Suppressor macrophage (primary cell): Measurements from ENCODE around the gene USH2A.

Source experiments
- DNase-seq, 4 experiments: peaks; one replicate each; pipeline ENCODE4 v3.0.0-alpha.2; 2020 to 2022

USH2A gene

DNA sequence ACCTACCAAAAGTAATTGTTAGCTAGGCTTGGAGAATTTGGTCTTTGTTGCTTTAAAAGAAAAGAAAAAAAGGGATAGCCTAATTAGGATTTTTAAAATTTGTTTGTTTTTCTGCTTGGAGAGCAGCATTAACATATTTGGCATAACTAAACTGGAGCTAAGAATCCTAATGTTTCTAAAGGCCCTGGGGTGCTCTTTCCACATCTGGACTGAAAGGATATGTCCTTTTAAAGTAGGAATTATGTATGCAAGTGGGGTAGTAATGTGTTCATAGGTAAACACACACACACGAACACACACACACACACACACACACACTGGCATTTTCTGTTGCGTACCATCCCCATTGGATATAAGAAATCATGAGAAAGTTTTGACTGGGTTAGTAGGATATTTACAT, 742.2 kb downstream of the USH2A start:
- no peak for DNase-seq

DNA sequence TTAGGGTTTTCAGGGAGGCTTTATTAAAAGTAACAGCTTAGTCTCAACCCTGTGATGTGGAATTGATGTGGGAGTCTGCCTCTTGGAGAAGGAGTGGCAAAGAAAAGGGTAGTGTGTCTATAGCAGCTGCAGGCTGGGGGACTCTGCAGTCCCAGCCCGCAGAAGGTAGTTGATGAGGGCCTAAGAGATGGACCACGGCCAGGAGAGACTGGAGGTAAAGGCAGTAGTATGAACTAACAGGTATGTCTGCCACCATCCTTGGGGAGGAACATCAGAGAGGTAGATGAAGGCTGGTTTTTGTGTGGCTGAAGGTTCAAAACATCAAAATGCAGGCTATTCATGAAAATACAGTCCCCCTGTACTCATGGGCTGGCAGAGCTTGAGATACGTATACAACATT, 744.0 kb downstream of the USH2A start:
- DNase-seq, result no peak

DNA sequence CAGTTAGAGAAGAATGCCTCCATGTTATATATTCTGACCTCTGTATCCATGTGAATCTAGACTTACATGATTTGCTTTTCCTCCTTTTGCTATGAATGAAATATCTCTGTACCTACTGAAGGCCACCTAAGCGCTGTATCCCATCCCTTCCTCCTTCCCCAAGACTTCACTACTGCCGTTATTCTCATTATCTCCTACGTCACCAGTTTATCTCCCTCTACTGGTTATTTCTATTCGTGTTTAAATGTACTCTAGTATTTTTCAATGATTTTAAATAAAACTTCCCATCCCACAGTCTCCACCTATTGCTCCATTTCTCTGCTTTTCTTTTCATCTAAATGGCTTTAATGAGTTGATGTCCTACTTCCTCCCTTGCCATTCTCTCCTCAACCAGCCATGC, 746.1 kb downstream of the USH2A start:
- no peak for DNase-seq

DNA sequence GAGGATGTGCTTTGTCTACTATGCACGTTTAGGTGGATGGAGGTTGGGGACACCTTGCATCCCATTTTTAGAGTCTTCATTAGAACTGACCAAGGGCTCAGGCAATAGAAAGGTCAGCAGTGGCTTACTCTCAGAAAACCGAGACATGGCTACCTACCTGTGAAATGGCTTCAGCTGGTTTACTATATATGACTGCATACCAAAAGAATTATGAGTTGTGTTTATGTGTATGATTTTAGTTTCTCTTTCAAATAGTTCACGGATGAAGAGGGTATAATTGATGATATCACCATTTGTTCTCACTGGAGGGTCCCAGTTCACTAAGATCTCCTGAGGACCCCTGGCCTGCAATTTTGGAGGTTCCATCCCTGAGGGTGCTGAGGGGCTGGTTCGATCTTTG, 749.3 kb downstream of the USH2A start:
- DNase-seq, result no peak

DNA sequence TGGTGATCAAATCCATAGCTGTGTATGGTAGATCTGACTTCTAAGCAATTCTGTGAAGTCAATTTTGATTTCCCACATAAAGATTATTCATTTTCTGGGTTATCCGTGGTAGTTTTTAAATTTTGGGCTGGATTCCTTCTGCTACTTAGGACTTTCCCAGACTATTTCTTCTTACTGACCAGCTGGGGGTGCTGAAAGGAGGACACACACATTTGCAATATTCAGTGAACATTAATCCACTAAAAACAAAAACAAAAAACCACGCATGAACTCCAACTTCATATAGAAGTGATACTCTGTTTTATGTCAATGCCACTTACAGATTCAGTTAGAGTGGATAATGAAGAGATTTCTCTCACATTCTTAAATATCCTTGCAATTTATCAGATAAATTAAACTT, 750.8 kb downstream of the USH2A start:
- no peak for DNase-seq

DNA sequence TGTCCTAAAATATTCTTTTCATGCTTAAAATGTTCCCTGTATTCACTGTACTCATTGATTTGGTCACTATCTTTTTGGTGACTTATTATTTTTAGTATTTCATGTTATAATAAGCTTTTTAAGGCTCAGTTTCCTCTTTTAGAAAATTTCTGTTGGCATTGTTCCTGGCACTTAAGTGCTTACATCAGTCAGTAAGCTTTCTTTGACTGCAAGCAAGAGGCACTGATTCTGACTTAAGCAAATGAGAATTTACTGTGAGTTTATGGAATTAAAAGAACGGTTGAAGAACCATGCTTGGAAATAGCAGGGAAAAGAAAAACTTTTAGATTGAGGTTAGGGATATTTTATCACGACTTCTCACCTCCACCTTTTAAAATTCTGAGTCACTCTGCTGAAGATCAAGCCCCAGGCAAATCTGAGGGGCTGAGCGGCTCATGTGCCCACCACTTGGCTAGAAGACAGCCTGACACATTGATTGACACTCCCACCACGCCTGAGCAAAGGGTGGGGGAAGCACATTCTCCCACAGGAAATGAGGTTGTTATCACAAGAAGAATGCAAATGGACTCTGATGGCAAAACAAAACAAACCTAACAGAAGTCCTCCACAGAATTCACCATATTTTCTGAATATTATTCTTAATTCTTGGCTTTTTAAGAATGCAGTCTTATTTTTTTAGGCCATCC, 753.3 kb downstream of the USH2A start:
- no peak for DNase-seq

DNA sequence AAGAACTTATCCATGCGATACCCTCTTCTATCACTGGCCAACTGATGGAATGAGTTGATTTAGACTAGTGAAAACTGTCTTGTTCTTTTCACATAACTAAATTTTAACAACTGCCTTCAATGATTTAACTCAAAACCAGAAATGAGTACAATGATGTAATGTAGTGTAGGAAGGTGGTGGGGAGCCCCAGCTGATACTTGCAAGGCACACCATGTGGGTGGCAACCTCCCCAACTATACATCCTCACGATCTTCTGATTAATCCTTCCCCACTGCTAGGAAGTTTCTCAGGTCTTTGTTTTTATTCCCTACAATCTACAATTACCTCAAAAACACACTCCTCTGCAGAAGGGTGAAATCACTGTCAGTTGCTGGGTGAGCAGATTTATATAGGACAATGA, 755.5 kb downstream of the USH2A start:
- DNase-seq, result no peak

DNA sequence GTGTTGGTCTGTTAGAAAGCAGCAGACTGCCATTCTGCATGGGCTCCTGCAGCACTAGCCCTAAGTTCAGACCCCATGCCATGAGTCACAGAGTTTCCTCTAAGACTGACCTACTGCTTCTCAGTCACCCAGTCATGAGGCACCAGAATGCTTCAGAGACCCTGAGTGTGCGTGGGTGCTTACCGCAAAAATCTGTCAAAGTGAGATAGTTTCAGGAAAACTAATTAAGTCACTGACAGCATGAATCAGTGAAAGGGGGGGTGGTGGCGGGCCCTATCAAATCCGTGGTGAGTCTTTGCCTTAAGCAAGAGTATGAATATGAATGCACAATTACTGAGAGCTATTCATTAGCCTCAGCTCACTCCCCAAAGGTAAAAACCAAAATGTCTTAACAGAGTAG, 758.0 kb downstream of the USH2A start:
- DNase-seq, result no peak

DNA sequence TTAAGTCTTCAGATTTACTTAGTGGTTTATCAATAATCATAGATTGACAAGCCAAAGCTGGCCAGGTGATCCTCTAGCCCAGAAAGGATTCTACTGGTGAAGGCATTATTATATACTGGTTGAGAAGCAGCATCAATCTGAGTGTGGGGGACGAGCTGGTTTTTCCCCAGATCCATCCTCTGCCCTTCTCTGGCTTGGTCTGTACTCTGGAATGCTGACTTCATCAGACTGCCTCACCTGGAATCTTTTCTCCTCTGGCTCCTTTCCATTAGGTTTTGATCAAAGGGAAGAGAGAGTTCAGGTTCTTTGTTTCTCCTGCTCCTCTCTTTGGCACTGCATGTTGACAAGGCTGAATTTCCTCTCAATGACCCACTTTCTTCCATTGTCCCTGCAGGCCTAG, 762.2 kb downstream of the USH2A start:
- DNase-seq, result no peak

DNA sequence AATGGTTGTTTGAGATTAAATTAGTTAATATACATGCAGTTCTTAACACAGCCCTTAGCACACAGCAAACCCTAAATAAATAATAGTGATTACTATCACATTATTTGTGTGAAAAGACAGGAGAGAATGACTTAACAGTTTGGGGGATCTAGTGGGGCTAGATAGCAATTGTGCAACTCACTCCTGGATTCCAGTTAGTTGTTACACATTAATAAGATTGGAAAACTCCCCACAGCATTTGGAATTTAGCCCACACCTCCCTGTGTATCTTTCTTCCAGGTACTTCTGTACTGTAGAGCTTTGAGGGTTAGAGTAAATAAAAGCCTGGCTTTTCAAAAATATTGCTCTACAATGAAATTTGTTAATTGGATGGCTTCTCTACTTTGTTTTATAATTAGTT, 763.0 kb downstream of the USH2A start:
- no peak for DNase-seq

DNA sequence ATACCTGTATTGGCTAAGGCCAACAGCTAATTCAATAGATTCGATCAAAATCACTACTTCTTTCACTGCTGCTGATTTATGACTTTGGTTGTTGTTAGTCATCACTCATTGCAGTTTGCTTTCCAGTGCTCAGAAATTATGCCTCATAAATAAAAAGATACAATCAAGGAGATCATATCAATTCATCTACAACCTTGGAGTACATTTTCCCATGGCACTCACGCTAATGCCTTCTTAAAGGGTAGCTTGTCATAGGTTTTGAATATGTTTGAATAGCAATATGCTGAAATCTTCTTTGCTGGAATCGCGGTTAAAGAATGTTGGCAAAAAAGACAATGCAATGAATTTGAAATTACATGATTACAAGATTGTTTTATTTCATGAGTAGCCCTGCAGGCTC, 766.2 kb downstream of the USH2A start:
- DNase-seq, result no peak

DNA sequence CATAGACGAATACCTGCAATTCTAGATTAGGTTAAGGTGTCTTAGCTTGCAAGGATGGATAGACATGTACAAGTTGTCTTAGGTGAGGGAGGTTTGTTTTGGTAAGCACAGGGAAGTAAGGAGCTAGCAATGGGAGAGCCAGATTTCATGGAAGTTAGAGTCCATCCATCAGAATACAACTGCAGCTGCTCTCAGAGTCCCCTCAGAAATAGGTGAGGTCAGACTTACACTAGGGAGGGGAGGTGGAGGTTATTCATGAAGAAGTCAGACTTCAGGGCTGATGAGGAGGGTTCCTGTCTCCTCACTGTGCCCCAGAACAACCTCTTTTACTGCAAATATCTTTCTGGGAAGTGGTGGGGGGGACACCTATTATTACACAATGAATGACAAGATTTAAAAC, 770.9 kb downstream of the USH2A start:
- DNase-seq, result no peak

DNA sequence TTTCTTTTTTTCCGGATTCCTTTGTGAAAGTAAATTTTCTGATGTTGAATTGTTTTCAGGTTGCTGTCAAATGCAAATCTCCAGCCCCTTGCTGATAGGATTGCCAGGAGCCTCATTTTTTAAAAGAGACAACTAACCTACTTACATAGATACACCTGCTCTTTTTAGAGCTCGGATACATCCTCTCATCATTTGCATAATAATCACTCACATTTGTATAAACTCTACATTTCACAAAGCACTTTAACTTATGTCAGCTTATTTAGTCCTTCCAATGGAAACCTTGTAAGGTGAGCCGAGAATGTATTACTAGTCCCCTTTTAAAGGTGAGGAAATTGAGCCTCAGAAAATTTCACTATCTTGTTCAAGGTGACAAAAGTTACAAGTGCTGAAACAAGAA, 771.4 kb downstream of the USH2A start:
- no peak for DNase-seq

DNA sequence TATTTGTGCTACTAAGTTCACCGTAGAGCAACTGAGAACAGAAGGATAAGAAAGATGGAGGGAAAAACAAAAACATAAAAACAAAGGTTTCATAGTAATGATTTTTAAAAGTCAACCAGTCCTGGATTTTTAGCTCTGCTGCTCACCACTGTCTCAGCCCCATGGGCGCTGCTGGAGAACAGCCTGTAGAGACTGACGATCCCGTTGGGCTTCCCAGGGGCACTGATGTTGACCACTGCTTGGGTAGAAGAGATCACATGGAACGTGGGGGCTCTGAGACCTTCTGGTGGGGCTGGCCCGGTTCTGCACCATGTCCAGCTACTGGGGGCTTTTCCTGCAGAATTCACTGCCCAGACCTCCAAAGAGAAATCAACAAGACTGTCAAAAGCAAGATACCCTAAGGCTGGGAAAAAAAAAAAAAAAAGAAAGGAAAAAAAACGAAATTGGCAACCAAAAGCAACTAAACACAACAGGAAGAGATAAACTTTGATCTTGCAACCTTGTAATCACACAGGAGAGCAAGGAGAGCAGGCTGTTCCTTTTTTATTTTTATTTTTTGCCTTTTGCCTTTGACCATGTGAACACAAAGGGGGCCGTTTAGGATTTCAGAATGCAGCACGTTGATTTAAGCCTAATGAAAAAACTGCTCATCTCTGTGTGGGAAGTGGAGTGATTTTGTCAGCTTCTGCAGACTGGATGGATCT, 772.6 kb downstream of the USH2A start:
- DNase-seq, result no peak

DNA sequence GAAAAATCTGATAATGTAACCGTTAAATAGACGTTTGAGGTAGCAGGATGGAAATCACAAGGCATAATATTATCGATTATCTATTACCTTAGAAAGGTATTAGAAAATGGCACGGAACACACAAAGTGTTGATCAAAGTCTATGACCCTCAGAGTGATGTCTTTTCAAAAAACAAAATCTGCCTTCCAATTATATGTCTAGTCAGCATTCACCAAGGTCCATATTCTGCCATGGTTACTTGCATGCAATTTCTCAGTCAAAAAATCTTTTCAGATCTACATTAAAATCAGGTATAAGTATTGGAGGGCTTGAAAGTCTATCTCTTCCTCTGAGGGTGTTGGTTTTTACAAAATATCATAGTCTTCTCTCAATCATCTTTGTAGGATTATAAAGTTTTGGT, 774.3 kb downstream of the USH2A start:
- DNase-seq, result no peak

DNA sequence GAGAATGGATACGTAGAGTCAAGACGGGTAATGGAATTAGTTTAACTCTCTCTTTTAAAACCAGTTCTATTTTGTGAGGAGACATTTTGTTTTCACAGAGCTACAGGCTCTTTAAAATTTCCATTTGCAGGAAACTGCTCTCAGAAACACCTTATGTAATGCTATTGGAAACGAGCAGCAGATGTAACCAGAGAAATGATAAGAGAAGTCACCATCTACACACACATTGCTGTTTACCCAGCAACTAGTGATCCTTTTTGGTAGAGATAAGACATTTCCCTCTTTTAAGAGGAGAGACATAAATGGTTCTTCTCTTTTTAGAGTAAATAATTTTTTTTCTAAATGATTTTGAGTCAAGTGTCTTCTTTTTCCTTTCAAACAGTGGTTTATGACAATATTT, 775.5 kb downstream of the USH2A start:
- no peak for DNase-seq

DNA sequence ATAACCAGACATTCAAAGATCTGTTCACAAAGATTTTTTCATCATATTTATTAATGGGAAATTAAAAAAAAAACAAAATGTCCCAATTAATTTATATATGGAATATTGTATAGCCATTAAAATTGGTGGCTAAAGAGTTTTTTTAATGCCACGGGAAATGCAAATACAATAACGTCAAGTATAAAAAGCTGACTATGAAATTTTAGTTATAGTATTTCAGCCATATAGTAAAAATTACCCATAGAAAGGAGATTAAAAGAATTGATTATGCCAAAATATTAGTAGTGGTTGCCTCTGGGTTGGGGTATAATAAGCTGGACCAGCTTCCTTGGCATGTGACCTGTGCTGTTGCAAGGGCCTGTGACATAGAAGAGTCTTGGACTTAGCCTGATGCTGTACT, 777.4 kb downstream of the USH2A start:
- no peak for DNase-seq

DNA sequence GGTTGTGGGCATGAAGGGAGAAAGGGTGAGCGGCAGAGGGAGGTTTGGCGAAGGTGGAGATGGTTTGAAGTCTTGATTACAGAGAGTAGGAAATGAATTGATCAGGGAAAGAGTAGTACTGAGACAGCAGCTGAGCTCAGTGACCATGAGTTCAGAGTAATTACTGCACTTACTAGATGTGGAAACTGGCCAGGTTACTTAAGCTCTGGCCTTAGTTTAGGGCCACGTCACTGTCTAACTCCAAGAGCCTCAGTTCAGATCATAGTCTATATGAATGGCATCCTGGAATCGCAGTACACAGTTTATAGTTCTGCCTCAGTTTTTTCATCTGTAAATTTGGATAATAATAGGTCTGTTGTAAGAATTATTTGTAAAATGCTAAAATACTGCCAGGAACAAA, 778.1 kb downstream of the USH2A start:
- DNase-seq, result no peak

DNA sequence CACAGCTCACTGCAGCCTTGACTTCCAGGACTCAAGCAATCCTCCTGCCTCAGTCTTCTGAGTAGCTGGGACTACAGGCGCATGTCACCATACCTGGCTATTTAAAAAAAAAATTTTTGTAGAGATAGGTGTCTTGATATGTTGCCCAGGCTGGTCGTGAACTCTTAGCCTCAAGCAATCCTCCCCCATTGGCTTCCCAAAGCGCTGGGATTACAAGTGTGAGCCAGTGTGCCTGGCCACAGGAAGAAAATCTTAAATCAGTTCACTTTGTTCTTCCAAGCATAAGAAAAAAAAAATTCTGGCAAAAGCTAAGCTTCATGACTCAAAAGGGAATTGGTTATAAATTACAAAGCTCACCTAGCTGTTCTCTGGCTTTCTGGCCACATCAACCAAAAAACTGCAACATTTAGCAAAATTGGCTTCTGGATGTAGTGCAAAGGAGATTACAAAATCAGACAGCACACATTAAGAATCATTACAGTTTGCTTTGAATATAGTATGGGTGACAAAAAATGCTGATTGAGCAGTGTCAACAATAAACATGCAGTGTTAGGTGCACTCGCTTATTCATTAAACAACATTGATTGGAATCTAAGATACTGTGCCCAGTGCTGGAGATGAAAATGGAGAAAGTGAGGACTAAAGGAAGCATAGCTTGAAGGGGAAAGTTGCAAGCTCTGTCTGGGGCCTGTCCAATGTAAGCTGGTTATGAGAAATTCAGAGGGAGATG, 779.5 kb downstream of the USH2A start:
- no peak for DNase-seq

DNA sequence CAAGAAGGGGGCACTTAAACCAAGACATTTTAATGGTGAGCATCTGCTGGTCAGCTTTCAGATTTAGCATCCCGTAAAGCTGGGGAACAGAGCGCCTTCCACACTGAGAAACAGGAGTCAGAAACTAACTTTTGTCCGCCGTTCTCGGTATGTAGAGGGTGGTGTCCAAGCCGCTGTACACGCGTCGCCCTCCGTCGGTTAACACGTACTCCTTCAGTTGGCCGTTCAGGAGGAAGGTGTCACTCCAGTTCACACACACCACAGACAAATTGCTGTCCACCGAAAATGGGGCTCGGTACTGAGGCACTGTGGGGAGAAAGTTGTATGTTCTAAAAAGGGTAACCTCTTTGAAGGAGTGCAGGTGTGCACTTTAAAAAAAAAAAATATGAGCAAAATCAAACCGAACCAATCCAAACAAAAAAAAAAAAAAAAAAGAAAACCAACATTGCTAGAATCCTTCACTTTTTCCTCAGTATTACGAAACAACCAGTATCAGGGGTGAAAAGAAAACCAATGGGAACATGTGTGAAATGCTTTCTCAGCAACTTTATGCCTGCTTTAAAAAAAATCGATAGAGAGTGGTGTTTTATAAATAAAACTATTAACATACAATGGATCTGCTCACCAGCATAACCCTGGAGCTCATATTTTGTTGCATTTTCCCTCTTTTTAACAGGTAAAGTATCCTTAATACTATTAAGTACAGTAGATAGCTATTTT, 782.7 kb downstream of the USH2A start:
- no peak for DNase-seq

DNA sequence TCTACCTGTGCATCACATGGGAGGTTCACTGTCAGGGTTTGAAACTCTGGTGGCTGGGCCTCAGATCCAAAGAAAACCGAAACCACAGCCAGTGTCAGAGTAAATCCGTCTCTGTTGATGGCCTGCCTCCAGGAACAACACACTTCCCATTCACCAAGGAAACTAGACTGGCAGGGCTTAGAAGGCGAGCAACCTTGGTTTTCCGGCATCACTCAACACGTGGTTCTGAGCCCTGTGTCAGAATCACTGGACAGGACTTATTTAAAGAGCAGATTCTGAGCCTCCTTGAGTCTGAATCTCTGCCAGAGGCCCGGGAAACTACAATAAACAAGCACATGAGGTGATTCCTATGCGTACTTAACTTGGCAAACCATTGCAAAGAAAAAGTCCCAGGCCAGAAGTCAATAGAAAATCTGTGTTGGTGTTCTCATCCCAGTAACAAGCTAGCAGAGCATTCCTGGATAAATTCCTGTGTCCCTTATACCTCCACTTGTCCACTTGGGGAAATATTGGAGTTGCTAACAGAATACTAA, 786.1 kb downstream of the USH2A start:
- DNase-seq, result no peak

DNA sequence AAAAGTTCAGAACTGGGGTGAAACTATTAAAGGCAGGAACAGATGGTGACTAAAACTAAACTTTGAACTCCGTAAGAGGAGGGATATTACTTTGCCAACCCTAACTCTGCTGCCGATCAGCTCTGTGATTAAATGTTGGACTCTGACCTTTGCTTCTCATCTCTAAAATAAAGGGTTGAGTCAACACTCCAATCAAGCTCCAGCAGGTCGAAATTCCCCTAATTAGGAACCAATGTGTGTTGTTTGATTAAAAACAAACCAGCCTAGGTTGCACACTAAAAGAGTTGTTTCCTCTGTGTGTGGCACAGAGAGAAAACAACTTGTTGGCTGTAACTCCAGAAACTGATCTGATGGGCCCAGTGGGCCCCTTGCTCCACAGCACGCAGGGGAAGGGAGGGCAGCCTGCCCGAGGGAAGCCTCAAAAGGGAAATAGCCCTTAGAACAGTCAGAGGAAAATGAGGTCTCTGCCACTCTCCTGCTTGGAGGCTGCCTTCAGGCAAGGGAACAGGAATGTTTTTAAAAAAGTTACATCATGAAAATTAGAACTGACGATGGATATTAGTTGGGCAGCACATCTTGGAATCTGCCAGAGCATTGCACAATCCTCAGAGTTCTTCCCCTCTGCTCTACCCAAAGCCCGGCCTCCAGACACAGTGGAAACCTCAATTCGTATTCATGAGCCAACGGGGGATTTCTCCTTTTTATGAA, 786.8 kb downstream of the USH2A start:
- DNase-seq, result no peak

DNA sequence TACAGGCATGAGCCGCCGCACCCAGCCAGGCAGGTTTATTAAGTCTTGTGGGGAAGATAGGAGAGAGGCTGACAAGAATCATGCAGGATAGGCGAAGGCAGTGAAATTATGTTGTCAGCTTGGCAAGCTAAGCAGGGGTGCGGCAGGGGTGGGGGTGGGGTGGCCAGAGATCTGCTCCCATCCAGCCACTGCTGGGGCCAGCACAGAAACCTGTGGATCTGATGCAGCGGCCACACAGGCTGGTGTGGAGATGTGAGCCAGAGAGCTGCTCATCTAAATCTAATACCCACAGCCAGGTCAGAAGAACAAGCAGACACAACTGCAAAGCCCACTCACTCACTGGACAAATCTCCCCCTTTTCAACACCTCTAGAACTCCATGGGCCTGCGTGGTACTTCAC, 787.4 kb downstream of the USH2A start:
- DNase-seq, result no peak
